ENCODE measurements around the gene MBD2. TPM values are rescaled to one million over a fixed set of nuclear protein-coding genes. Genes with fewer than 3 reads are reported as not detected.
"Not testable (repeated sequence)": the region's sequence is repeated elsewhere in the genome, so short reads cannot be mapped to it uniquely, and the experiment has no call there.

MBD2 gene
- total RNA-seq, 6 experiments from 2014 or later: 13.7 to 47.7 (median 29.4) TPM

GRCh38 chr18:54210463-54210862 lies 14.0 kb downstream of the MBD2 start:
- Histone ChIP-seq H3K27me3 (no peaks in the 10 kb centered on the region), H3K4me1 (peaks cover 0 to 11% (median 6%) of the 10 kb centered on the region in 4 donors), H3K4me3 (no peak overlapping the region), H3K36me3 (no peaks in the 10 kb centered on the region), H3K27ac (no peak overlapping the region), H3K9me3 (no peaks in the 10 kb centered on the region)
- intact Hi-C loops (cut with DNase I): no loop called here
- ATAC-seq: no peak
- WGBS (ENCODE audit: insufficient coverage, low coverage, low lambda C conversion rate, missing lambda C conversion rate): 100% methylated on average over 1 of the region's 1 CpG
- no peak for TF ChIP-seq POLR2A (IDR thresholded peaks at IDR 0.05)
- TF ChIP-seq CTCF (IDR thresholded peaks at IDR 0.05): no peak
- DNase-seq: no peak

- TF ChIP-seq POLR2A (IDR thresholded peaks at IDR 0.05) (no peak), CTCF (IDR thresholded peaks at IDR 0.05) (no peak)
- DNase-seq (no peak), ATAC-seq (no peak)
- Histone ChIP-seq H3K4me1 (peaks cover 0 to 19% (median 6%) of the 10 kb centered on the region in 4 donors), H3K27me3 (no peaks in the 10 kb centered on the region), H3K36me3 (no peaks in the 10 kb centered on the region), H3K27ac (no peak overlapping the region), H3K9me3 (no peaks in the 10 kb centered on the region), H3K4me3 (no peak overlapping the region)
- intact Hi-C loops (cut with DNase I): no loop called here
- 75% methylated on average over 1 of the region's 1 CpG for WGBS (ENCODE audit: insufficient coverage, low coverage, low lambda C conversion rate, missing lambda C conversion rate)
These were observed 14.8 kb downstream of the MBD2 start for GRCh38 chr18:54209471-54210180.

GRCh38 chr18:54206447-54206846 lies 18.0 kb downstream of the MBD2 start:
- Histone ChIP-seq H3K4me1 (peaks cover 0 to 21% (median 6%) of the 10 kb centered on the region in 4 donors), H3K4me3 (no peak overlapping the region), H3K27ac (peak overlapping the region in 1 of 3 donors; percentile 43), H3K27me3 (no peaks in the 10 kb centered on the region), H3K9me3 (no peaks in the 10 kb centered on the region), H3K36me3 (peaks cover 0 to 11% (median 0%) of the 10 kb centered on the region in 4 donors)
- intact Hi-C loops (cut with DNase I): no loop called here
- DNase-seq (no peak), ATAC-seq (no peak)
- TF ChIP-seq POLR2A (IDR thresholded peaks at IDR 0.05) (no peak), CTCF (IDR thresholded peaks at IDR 0.05) (no peak)
- 17% methylated on average over 2 of the region's 2 CpGs for WGBS (ENCODE audit: insufficient coverage, low coverage, low lambda C conversion rate, missing lambda C conversion rate)

DNA sequence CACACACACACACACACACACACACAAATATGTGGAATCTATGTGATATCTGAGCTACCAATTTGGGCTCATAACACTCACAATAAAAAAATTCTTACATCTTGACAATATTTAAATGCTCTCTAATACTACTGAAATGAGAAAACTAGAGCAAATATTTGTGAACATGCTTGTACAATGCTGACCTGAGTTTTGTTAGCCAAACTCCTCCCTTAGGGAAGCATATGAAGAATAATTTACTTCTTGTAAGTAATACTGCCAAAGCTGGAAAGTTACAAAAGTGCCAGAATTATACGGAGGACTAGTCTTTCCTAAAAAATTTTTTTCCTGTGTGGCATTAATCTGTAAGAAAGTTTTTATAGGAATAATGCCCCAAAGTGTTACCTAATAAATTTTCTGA lies 18.5 kb downstream of the MBD2 start:
- Histone ChIP-seq H3K9me3 (no peaks in the 10 kb centered on the region), H3K27ac (peak overlapping the region in 1 of 3 donors; percentile 43), H3K27me3 (no peaks in the 10 kb centered on the region), H3K4me1 (peaks cover 0 to 21% (median 6%) of the 10 kb centered on the region in 4 donors), H3K4me3 (no peak overlapping the region), H3K36me3 (peaks cover 0 to 11% (median 0%) of the 10 kb centered on the region in 4 donors)
- ATAC-seq (peak; percentile 54 to 67 (median 66)), DNase-seq (no peak)
- TF ChIP-seq POLR2A (IDR thresholded peaks at IDR 0.05): no peak
- TF ChIP-seq CTCF (IDR thresholded peaks at IDR 0.05): no peak
- WGBS (ENCODE audit: insufficient coverage, low coverage, low lambda C conversion rate, missing lambda C conversion rate): 13% methylated on average over 1 of the region's 1 CpG
- intact Hi-C loops (cut with DNase I): no loop called here

- H3K9me3 ChIP-seq; DNase-seq; H3K27me3 ChIP-seq; intact Hi-C loops (cut with DNase I); H3K4me3 ChIP-seq: not testable (repeated sequence)
- peak overlapping the region in 1 of 3 donors; percentile 43 for H3K27ac ChIP-seq
- WGBS (ENCODE audit: insufficient coverage, low coverage, low lambda C conversion rate, missing lambda C conversion rate): 32% methylated on average over 6 of the region's 6 CpGs
- peaks cover 0 to 21% (median 6%) of the 10 kb centered on the region in 4 donors for H3K4me1 ChIP-seq
- H3K36me3 ChIP-seq: peaks cover 0 to 11% (median 0%) of the 10 kb centered on the region in 4 donors
- ATAC-seq: peak; percentile 70 to 75 (median 72)
These were observed 19.0 kb downstream of the MBD2 start for GRCh38 chr18:54205448-54205847.

Measured in right lobe of liver (tissue), 6 donors.